HepG2 (cell line): Measurements from ENCODE around the gene CDKN1A. TPM values are rescaled to one million over a fixed set of nuclear protein-coding genes. Genes with fewer than 3 reads are reported as not detected.

Experiments used
- ASH2L ChIP-seq: fragments of 300-600, 200-600 bp; sonication (generic); IDR thresholded peaks from 2 replicates; pipeline ENCODE4 v1.7.0; 2017; ENCODE audit warnings: low read depth, mild to moderate bottlenecking, moderate library complexity, mixed read lengths, low read length; ENCODE audit not compliant: insufficient read length
- CHCHD3 ChIP-seq: sonication (generic); formaldehyde crosslinking; IDR thresholded peaks from 2 replicates; pipeline ENCODE4 v1.8.0; 2022; ENCODE audit warnings: mild to moderate bottlenecking, missing genetic modification reagents, moderate library complexity
- FOXK1 ChIP-seq: sonication (generic); formaldehyde crosslinking; IDR thresholded peaks from 2 replicates; pipeline ENCODE4 v1.4.0; 2020; ENCODE audit warnings: low read depth, missing genetic modification reagents, borderline replicate concordance
- JUNB ChIP-seq: sonication (generic); formaldehyde crosslinking; IDR thresholded peaks from 2 replicates; pipeline ENCODE4 v1.8.0; 2022; ENCODE audit warnings: missing genetic modification reagents, mild to moderate bottlenecking, borderline replicate concordance
- KLF12 ChIP-seq: sonication (generic); formaldehyde crosslinking; IDR thresholded peaks from 2 replicates; pipeline ENCODE4 v1.4.0; 2020; ENCODE audit warnings: missing genetic modification reagents, borderline replicate concordance
- SAP130 ChIP-seq: IDR thresholded peaks from 2 replicates; pipeline ENCODE4 v1.6.1; 2016; ENCODE audit warnings: low read depth
- SMARCE1 ChIP-seq: fragments of 450-650 bp; IDR thresholded peaks from 2 replicates; pipeline ENCODE4 v1.6.1; 2017; ENCODE audit warnings: borderline replicate concordance
- SP140L ChIP-seq: sonication (generic); formaldehyde crosslinking; IDR thresholded peaks from 2 replicates; pipeline ENCODE4 v1.4.0; 2020; ENCODE audit warnings: missing genetic modification reagents, borderline replicate concordance
- SP5 ChIP-seq: IDR thresholded peaks from 2 replicates; pipeline ENCODE4 v1.6.1; 2016; ENCODE audit warnings: low read depth, borderline replicate concordance
- ZNF138 ChIP-seq: sonication (generic); formaldehyde crosslinking; IDR thresholded peaks from 2 replicates; pipeline ENCODE4 v1.5.0; 2020; ENCODE audit warnings: mild to moderate bottlenecking, low read depth, missing genetic modification reagents
- ZNF660 ChIP-seq: sonication (generic); formaldehyde crosslinking; IDR thresholded peaks from 2 replicates; pipeline ENCODE4 v1.5.1; 2020; ENCODE audit warnings: mild to moderate bottlenecking, low read depth, missing genetic modification reagents, borderline replicate concordance
- polyA plus RNA-seq, 8 experiments: library from polyadenylated mRNA; depleted of rRNA in 3 of 8; stranded (reverse) in 7 of 8; unstranded in 1 of 8; fragments of >200 nt; fragmentation: Illumina TruSeq in 4 of 8; extraction: Trizol in 4 of 8; gene quantifications; 2 replicates each; pipeline versions ENCODE4 v1.2.1 to v1.2.3, GENCODE V29; 2011 to 2016; ENCODE audit warnings: low read depth in 4 of 8, missing spikeins in 1 of 8, mixed read lengths in 1 of 8; ENCODE audit not compliant: insufficient read depth in 1 of 8
- total RNA-seq, 5 experiments: library from RNA; depleted of rRNA; stranded (reverse); fragments of >200 nt; fragmentation: Illumina TruSeq; extraction: Trizol; gene quantifications; 2 replicates each; pipeline ENCODE4 v1.2.3, GENCODE V29; 2016; ENCODE audit warnings: low read depth in 1 of 5
- TF ChIP-seq, protein P1 (sequence below): sonication (generic); formaldehyde crosslinking; IDR thresholded peaks from 2 replicates; pipeline ENCODE4 v1.4.0; 2020; ENCODE audit warnings: missing genetic modification reagents, borderline replicate concordance
- TF ChIP-seq, protein P2 (sequence below): sonication (generic); formaldehyde crosslinking; IDR thresholded peaks from 2 replicates; pipeline ENCODE4 v1.9.0; 2022; ENCODE audit warnings: low read depth, missing genetic modification reagents
- TF ChIP-seq, protein P3 (sequence below), 2 experiments: fragments of 450-650 bp in 1 of 2; sonication (generic) in 1 of 2; formaldehyde crosslinking; IDR thresholded peaks; 2 replicates each; pipeline versions ENCODE4 v1.5.0 to v1.8.0; 2020 to 2022; ENCODE audit warnings: mild to moderate bottlenecking in 1 of 2, missing genetic modification reagents in 1 of 2
- TF ChIP-seq, protein P4 (sequence below): sonication (generic); formaldehyde crosslinking; IDR thresholded peaks from 2 replicates; pipeline ENCODE4 v1.4.0; 2020; ENCODE audit warnings: mild to moderate bottlenecking, missing genetic modification reagents
- TF ChIP-seq, protein P5 (sequence below): sonication (generic); formaldehyde crosslinking; IDR thresholded peaks from 2 replicates; pipeline ENCODE4 v1.4.0; 2020; ENCODE audit warnings: mild to moderate bottlenecking, missing genetic modification reagents

Gene CDKN1A
- total and polyA plus RNA-seq, 2 of the 13 experiments (the other 11 are each of a cell fraction or from before 2014, with no cell fraction given) = 60.7 to 92.1 TPM

DNA sequence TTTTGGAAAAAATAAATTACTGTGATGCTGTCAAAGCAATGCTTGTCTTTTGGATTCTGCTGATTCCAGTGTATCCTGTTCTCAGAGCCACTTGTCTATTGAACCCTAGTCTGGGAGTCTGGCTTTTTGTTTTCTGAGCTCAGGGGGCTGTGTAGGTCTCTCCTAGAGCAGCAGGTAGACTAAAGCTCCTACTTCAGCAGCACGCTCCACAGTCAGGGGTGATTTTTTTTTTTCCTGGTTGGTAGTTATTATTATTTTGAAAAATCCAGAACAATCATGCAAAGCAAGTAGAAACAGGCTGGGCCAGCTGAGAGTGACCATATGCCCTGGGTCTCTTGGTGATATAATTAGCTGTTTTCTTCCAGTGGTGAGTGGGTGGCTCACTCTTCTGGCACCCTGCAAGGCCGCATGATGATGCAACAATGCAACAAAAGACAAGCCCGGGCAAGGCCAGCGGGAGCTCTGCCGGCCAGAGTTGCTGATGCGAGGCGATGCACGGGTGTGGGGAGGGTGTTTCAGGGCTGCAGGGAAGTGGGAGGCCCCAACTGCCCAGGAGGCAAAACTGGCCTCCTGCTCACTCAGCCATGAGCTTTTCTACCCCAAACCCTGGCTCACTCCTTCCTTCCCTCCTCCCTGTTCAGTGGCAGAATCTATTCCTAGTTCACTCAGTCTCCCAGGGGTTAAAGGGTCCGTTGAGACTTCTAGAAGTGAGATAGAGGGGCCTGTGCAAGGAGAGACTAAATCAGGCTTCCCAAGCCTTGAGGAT lies 11.5 kb upstream of the CDKN1A start (continued):
- TF ChIP-seq, protein P1, sequence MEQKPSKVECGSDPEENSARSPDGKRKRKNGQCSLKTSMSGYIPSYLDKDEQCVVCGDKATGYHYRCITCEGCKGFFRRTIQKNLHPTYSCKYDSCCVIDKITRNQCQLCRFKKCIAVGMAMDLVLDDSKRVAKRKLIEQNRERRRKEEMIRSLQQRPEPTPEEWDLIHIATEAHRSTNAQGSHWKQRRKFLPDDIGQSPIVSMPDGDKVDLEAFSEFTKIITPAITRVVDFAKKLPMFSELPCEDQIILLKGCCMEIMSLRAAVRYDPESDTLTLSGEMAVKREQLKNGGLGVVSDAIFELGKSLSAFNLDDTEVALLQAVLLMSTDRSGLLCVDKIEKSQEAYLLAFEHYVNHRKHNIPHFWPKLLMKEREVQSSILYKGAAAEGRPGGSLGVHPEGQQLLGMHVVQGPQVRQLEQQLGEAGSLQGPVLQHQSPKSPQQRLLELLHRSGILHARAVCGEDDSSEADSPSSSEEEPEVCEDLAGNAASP (CRISPR knock-in tag) = peak; percentile 84
- TF ChIP-seq, protein P2, sequence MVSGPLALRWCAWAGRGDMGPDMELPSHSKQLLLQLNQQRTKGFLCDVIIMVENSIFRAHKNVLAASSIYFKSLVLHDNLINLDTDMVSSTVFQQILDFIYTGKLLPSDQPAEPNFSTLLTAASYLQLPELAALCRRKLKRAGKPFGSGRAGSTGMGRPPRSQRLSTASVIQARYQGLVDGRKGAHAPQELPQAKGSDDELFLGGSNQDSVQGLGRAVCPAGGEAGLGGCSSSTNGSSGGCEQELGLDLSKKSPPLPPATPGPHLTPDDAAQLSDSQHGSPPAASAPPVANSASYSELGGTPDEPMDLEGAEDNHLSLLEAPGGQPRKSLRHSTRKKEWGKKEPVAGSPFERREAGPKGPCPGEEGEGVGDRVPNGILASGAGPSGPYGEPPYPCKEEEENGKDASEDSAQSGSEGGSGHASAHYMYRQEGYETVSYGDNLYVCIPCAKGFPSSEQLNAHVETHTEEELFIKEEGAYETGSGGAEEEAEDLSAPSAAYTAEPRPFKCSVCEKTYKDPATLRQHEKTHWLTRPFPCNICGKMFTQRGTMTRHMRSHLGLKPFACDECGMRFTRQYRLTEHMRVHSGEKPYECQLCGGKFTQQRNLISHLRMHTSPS (CRISPR knock-in tag) = peak; percentile 84
- TF ChIP-seq, protein P3, sequence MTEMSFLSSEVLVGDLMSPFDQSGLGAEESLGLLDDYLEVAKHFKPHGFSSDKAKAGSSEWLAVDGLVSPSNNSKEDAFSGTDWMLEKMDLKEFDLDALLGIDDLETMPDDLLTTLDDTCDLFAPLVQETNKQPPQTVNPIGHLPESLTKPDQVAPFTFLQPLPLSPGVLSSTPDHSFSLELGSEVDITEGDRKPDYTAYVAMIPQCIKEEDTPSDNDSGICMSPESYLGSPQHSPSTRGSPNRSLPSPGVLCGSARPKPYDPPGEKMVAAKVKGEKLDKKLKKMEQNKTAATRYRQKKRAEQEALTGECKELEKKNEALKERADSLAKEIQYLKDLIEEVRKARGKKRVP (CRISPR knock-in tag; IDR thresholded peaks at IDR 0.05) = peak; percentile 81 to 100; a peak in 3 of 4 replicates
- TF ChIP-seq JUNB (peak; percentile 39; the same call in 1 of the 2 replicates), SAP130 (CRISPR knock-in tag) (peak; percentile 95), CHCHD3 (CRISPR knock-in tag) (no peak), KLF12 (CRISPR knock-in tag) (0 out of 2 replicates have a peak, but pooled peaks have one; percentile 20), ZNF660 (CRISPR knock-in tag) (no peak), FOXK1 (CRISPR knock-in tag) (peak; percentile 91; the same call in 1 of the 2 replicates), SP140L (CRISPR knock-in tag) (peak; percentile 58; the same call in 1 of the 2 replicates), SMARCE1 (no peak), ASH2L (peak; percentile 62), ZNF138 (0 out of 2 replicates have a peak, but pooled peaks have one; percentile 75), SP5 (CRISPR knock-in tag) (peak; percentile 79)
- TF ChIP-seq, protein P4, sequence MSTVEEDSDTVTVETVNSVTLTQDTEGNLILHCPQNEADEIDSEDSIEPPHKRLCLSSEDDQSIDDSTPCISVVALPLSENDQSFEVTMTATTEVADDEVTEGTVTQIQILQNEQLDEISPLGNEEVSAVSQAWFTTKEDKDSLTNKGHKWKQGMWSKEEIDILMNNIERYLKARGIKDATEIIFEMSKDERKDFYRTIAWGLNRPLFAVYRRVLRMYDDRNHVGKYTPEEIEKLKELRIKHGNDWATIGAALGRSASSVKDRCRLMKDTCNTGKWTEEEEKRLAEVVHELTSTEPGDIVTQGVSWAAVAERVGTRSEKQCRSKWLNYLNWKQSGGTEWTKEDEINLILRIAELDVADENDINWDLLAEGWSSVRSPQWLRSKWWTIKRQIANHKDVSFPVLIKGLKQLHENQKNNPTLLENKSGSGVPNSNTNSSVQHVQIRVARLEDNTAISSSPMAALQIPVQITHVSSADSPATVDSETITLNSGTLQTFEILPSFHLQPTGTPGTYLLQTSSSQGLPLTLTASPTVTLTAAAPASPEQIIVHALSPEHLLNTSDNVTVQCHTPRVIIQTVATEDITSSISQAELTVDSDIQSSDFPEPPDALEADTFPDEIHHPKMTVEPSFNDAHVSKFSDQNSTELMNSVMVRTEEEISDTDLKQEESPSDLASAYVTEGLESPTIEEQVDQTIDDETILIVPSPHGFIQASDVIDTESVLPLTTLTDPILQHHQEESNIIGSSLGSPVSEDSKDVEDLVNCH (CRISPR knock-in tag) = 0 out of 2 replicates have a peak, but pooled peaks have one; percentile 37
- TF ChIP-seq, protein P5, sequence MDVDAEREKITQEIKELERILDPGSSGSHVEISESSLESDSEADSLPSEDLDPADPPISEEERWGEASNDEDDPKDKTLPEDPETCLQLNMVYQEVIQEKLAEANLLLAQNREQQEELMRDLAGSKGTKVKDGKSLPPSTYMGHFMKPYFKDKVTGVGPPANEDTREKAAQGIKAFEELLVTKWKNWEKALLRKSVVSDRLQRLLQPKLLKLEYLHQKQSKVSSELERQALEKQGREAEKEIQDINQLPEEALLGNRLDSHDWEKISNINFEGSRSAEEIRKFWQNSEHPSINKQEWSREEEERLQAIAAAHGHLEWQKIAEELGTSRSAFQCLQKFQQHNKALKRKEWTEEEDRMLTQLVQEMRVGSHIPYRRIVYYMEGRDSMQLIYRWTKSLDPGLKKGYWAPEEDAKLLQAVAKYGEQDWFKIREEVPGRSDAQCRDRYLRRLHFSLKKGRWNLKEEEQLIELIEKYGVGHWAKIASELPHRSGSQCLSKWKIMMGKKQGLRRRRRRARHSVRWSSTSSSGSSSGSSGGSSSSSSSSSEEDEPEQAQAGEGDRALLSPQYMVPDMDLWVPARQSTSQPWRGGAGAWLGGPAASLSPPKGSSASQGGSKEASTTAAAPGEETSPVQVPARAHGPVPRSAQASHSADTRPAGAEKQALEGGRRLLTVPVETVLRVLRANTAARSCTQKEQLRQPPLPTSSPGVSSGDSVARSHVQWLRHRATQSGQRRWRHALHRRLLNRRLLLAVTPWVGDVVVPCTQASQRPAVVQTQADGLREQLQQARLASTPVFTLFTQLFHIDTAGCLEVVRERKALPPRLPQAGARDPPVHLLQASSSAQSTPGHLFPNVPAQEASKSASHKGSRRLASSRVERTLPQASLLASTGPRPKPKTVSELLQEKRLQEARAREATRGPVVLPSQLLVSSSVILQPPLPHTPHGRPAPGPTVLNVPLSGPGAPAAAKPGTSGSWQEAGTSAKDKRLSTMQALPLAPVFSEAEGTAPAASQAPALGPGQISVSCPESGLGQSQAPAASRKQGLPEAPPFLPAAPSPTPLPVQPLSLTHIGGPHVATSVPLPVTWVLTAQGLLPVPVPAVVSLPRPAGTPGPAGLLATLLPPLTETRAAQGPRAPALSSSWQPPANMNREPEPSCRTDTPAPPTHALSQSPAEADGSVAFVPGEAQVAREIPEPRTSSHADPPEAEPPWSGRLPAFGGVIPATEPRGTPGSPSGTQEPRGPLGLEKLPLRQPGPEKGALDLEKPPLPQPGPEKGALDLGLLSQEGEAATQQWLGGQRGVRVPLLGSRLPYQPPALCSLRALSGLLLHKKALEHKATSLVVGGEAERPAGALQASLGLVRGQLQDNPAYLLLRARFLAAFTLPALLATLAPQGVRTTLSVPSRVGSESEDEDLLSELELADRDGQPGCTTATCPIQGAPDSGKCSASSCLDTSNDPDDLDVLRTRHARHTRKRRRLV (CRISPR knock-in tag) = peak; percentile 80
